HCT116 (cell line): Measurements from ENCODE around the gene LCN9.

ENCODE experiments used
- CEBPB ChIP-seq: IDR thresholded peaks from 2 replicates; pipeline ENCODE4 v1.6.1; 2012; ENCODE audit warnings: low read depth
- EGR1 ChIP-seq: IDR thresholded peaks from 2 replicates; pipeline ENCODE4 v1.6.1; 2012; ENCODE audit warnings: low read depth
- ELF1 ChIP-seq: IDR thresholded peaks from 2 replicates; pipeline ENCODE4 v1.6.1; 2012; ENCODE audit warnings: low read depth, borderline replicate concordance
- EZH2 ChIP-seq: fragments of 200-600 bp; sonication (generic); IDR thresholded peaks from 2 replicates; pipeline ENCODE4 v1.6.1; 2017; ENCODE audit warnings: antibody characterized with exemption, mixed run types
- EZH2phosphoT487 ChIP-seq: fragments of 200-600 bp; IDR thresholded peaks from 2 replicates; pipeline ENCODE4 v1.6.1; 2018; ENCODE audit warnings: antibody characterized with exemption, borderline replicate concordance
- FOSL1 ChIP-seq: IDR thresholded peaks from 2 replicates; pipeline ENCODE4 v1.6.1; 2012; ENCODE audit warnings: low read depth
- JUND ChIP-seq: IDR thresholded peaks from 2 replicates; pipeline ENCODE4 v1.6.1; 2012
- POLR2AphosphoS5 ChIP-seq: IDR thresholded peaks from 2 replicates; pipeline ENCODE4 v1.6.1; 2011; ENCODE audit warnings: mild to moderate bottlenecking, low read depth, low read length, moderate library complexity
- RAD21 ChIP-seq: IDR thresholded peaks from 2 replicates; pipeline ENCODE4 v1.6.1; 2012; ENCODE audit warnings: low read depth, mild to moderate bottlenecking
- SP1 ChIP-seq: IDR thresholded peaks from 2 replicates; pipeline ENCODE4 v1.6.1; 2012; ENCODE audit warnings: low read depth
- SRF ChIP-seq: IDR thresholded peaks from 2 replicates; pipeline ENCODE4 v1.6.1; 2012; ENCODE audit warnings: low read depth
- TF ChIP-seq, protein P1 (sequence below), 3 experiments: fragments of 200-600 bp in 1 of 3; sonication (generic) in 1 of 3; IDR thresholded peaks in 2 of 3; conservative IDR thresholded peaks in 1 of 3; 2 replicates each; pipeline ENCODE4 v1.5.1; 2012 to 2017; ENCODE audit warnings: low read depth in 2 of 3, low read length in 2 of 3, antibody characterized with exemption in 1 of 3, borderline replicate concordance in 1 of 3, control low read depth in 1 of 3, mild to moderate bottlenecking in 1 of 3, mixed read lengths in 1 of 3, mixed run types in 1 of 3, moderate library complexity in 1 of 3; ENCODE audit not compliant: insufficient read depth in 1 of 3
- TF ChIP-seq, protein P2 (sequence below): IDR thresholded peaks from 2 replicates; pipeline ENCODE4 v1.6.1; 2012; ENCODE audit warnings: low read depth
- TF ChIP-seq, protein P3 (sequence below): IDR thresholded peaks from 2 replicates; pipeline ENCODE4 v1.6.1; 2012

DNA sequence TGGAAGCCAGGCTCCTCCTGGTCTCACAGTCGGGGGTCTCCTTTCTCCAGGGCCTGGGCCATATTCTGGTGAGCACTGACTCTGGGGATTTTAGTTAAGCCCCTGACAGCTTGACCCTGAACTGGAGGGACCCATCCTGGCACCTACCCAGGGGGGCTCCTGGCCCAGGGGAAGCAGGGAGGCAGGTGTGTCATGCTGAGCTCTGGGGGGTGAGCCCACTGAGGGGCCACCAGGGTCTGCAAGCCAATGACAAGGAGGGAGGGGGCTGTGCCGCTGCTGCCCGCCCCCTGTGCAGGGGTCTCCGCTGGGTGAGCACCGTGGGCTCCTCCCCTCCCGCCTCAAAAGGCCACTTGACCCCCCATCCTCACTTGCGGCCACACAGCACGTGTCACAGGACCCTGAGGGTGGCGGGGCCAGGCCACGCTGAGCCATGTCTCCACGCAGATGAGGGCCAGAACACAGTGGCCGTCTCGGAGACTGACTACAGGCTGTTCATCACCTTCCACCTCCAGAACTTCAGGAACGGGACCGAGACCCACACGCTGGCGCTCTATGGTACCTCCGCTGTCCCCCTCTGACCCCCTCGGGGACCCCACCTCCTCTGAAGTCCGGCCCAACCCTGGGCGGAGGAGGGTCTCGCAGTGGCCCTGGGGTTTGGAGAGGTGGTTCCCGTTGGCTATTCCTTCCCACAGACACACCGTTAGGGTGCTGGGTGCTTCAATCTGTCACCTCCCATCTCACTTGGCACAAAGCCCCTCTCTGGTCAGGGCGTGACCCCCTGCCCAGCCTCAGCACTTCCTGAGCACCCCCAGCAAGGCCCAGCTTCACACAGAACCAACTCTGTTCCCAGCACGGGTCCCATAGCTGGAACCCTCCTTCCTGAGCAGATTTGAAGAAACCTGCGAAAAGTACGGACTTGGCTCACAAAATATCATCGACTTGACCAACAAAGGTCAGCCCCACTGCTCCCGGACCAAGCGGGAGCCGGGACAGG is 2.0 kb downstream of the LCN9 start:
- TF ChIP-seq, protein P1, sequence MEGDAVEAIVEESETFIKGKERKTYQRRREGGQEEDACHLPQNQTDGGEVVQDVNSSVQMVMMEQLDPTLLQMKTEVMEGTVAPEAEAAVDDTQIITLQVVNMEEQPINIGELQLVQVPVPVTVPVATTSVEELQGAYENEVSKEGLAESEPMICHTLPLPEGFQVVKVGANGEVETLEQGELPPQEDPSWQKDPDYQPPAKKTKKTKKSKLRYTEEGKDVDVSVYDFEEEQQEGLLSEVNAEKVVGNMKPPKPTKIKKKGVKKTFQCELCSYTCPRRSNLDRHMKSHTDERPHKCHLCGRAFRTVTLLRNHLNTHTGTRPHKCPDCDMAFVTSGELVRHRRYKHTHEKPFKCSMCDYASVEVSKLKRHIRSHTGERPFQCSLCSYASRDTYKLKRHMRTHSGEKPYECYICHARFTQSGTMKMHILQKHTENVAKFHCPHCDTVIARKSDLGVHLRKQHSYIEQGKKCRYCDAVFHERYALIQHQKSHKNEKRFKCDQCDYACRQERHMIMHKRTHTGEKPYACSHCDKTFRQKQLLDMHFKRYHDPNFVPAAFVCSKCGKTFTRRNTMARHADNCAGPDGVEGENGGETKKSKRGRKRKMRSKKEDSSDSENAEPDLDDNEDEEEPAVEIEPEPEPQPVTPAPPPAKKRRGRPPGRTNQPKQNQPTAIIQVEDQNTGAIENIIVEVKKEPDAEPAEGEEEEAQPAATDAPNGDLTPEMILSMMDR (IDR thresholded peaks at IDR 0.05 in 2 of 3, conservative IDR thresholded peaks at IDR 0.05 in 1 of 3; ENCODE audit: borderline replicate concordance in 1 of 3, insufficient read depth in 1 of 3, low read depth in 2 of 3, low read length in 2 of 3): no peak
- TF ChIP-seq EZH2: no peak
- TF ChIP-seq EGR1: no peak
- no peak for TF ChIP-seq ELF1
- TF ChIP-seq, protein P2, sequence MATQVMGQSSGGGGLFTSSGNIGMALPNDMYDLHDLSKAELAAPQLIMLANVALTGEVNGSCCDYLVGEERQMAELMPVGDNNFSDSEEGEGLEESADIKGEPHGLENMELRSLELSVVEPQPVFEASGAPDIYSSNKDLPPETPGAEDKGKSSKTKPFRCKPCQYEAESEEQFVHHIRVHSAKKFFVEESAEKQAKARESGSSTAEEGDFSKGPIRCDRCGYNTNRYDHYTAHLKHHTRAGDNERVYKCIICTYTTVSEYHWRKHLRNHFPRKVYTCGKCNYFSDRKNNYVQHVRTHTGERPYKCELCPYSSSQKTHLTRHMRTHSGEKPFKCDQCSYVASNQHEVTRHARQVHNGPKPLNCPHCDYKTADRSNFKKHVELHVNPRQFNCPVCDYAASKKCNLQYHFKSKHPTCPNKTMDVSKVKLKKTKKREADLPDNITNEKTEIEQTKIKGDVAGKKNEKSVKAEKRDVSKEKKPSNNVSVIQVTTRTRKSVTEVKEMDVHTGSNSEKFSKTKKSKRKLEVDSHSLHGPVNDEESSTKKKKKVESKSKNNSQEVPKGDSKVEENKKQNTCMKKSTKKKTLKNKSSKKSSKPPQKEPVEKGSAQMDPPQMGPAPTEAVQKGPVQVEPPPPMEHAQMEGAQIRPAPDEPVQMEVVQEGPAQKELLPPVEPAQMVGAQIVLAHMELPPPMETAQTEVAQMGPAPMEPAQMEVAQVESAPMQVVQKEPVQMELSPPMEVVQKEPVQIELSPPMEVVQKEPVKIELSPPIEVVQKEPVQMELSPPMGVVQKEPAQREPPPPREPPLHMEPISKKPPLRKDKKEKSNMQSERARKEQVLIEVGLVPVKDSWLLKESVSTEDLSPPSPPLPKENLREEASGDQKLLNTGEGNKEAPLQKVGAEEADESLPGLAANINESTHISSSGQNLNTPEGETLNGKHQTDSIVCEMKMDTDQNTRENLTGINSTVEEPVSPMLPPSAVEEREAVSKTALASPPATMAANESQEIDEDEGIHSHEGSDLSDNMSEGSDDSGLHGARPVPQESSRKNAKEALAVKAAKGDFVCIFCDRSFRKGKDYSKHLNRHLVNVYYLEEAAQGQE: no peak
- no peak for TF ChIP-seq POLR2AphosphoS5
- TF ChIP-seq EZH2phosphoT487: no peak
- TF ChIP-seq CEBPB: no peak
- no peak for TF ChIP-seq FOSL1
- TF ChIP-seq SRF: no peak
- TF ChIP-seq SP1: no peak
- TF ChIP-seq, protein P3, sequence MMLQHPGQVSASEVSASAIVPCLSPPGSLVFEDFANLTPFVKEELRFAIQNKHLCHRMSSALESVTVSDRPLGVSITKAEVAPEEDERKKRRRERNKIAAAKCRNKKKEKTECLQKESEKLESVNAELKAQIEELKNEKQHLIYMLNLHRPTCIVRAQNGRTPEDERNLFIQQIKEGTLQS: no peak
- TF ChIP-seq JUND: no peak
- no peak for TF ChIP-seq RAD21
